HepG2 (cell line): ENCODE data around the gene RTN1. TPM values are rescaled to one million over a fixed set of nuclear protein-coding genes. Genes with fewer than 3 reads are reported as not detected.

ENCODE experiments used
- ATF7-NPFF ChIP-seq: sonication (generic); formaldehyde crosslinking; IDR thresholded peaks from 2 replicates; pipeline ENCODE4 v1.8.1; 2023; ENCODE audit warnings: mild to moderate bottlenecking, low read depth, missing genetic modification reagents, moderate library complexity
- CAMTA2 ChIP-seq: sonication (generic); formaldehyde crosslinking; IDR thresholded peaks from 2 replicates; pipeline ENCODE4 v1.4.0; 2020; ENCODE audit warnings: mild to moderate bottlenecking, missing genetic modification reagents, borderline replicate concordance
- ELF3 ChIP-seq: IDR thresholded peaks from 2 replicates; pipeline ENCODE4 v1.6.1; 2016; ENCODE audit warnings: missing genetic modification reagents, missing compliant biosample characterization
- MLX ChIP-seq: IDR thresholded peaks from 2 replicates; pipeline ENCODE4 v1.6.1; 2016
- ONECUT2 ChIP-seq: sonication (generic); formaldehyde crosslinking; IDR thresholded peaks from 2 replicates; pipeline ENCODE4 v1.4.0; 2020; ENCODE audit warnings: missing genetic modification reagents
- RCOR2 ChIP-seq: IDR thresholded peaks from 2 replicates; pipeline ENCODE4 v1.6.1; 2016; ENCODE audit warnings: missing biosample characterization, missing genetic modification reagents
- SNAI1 ChIP-seq: sonication (generic); formaldehyde crosslinking; IDR thresholded peaks from 2 replicates; pipeline ENCODE4 v1.5.0; 2020; ENCODE audit warnings: mild to moderate bottlenecking, missing genetic modification reagents, borderline replicate concordance
- TAF1 ChIP-seq: sonication (generic); formaldehyde crosslinking; IDR thresholded peaks from 2 replicates; pipeline ENCODE4 v1.4.0; 2020; ENCODE audit warnings: missing genetic modification reagents
- TOPORS ChIP-seq: sonication (generic); formaldehyde crosslinking; IDR thresholded peaks from 2 replicates; pipeline ENCODE4 v1.8.0; 2023; ENCODE audit warnings: mild to moderate bottlenecking, missing genetic modification reagents
- ZFP36 ChIP-seq: fragments of 150-350 bp; IDR thresholded peaks from 2 replicates; pipeline ENCODE4 v1.6.1; 2018; ENCODE audit warnings: borderline replicate concordance, low read length, low read depth; ENCODE audit not compliant: partially characterized antibody
- ZNF121 ChIP-seq: sonication (generic); formaldehyde crosslinking; IDR thresholded peaks from 2 replicates; pipeline ENCODE4 v1.5.0; 2020; ENCODE audit warnings: mild to moderate bottlenecking, missing genetic modification reagents
- ZNF224 ChIP-seq: sonication (generic); formaldehyde crosslinking; IDR thresholded peaks from 2 replicates; pipeline ENCODE4 v1.5.0; 2020; ENCODE audit warnings: mild to moderate bottlenecking, missing genetic modification reagents
- ZNF256 ChIP-seq: sonication (generic); formaldehyde crosslinking; conservative IDR thresholded peaks from 2 replicates; pipeline ENCODE4 v1.4.0; 2020; ENCODE audit warnings: missing genetic modification reagents
- ZNF296 ChIP-seq: sonication (generic); formaldehyde crosslinking; conservative IDR thresholded peaks from 2 replicates; pipeline ENCODE4 v1.5.0; 2020; ENCODE audit warnings: mild to moderate bottlenecking, missing genetic modification reagents
- ZNF562 ChIP-seq: sonication (generic); formaldehyde crosslinking; IDR thresholded peaks from 2 replicates; pipeline ENCODE4 v1.8.0; 2022; ENCODE audit warnings: missing genetic modification reagents, borderline replicate concordance
- ZNF75D ChIP-seq: sonication (generic); formaldehyde crosslinking; IDR thresholded peaks from 2 replicates; pipeline ENCODE4 v1.8.1; 2023; ENCODE audit warnings: missing genetic modification reagents, mild to moderate bottlenecking, borderline replicate concordance
- ZNF790 ChIP-seq: sonication (generic); formaldehyde crosslinking; IDR thresholded peaks from 2 replicates; pipeline ENCODE4 v1.8.0; 2022; ENCODE audit warnings: missing genetic modification reagents, mild to moderate bottlenecking, borderline replicate concordance
- ZNF83 ChIP-seq: sonication (generic); formaldehyde crosslinking; IDR thresholded peaks from 2 replicates; pipeline ENCODE4 v1.4.0; 2020; ENCODE audit warnings: missing genetic modification reagents, mild to moderate bottlenecking, borderline replicate concordance
- ZNF879 ChIP-seq: sonication (generic); formaldehyde crosslinking; IDR thresholded peaks from 2 replicates; pipeline ENCODE4 v1.8.1; 2023; ENCODE audit warnings: missing genetic modification reagents
- polyA plus RNA-seq, 8 experiments: library from polyadenylated mRNA; depleted of rRNA in 3 of 8; stranded (reverse) in 7 of 8; unstranded in 1 of 8; fragments of >200 nt; fragmentation: Illumina TruSeq in 4 of 8; extraction: Trizol in 4 of 8; gene quantifications; 2 replicates each; pipeline versions ENCODE4 v1.2.1 to v1.2.3, GENCODE V29; 2011 to 2016; ENCODE audit warnings: low read depth in 4 of 8, missing spikeins in 1 of 8, mixed read lengths in 1 of 8; ENCODE audit not compliant: insufficient read depth in 1 of 8
- total RNA-seq, 5 experiments: library from RNA; depleted of rRNA; stranded (reverse); fragments of >200 nt; fragmentation: Illumina TruSeq; extraction: Trizol; gene quantifications; 2 replicates each; pipeline ENCODE4 v1.2.3, GENCODE V29; 2016; ENCODE audit warnings: low read depth in 1 of 5
- TF ChIP-seq, protein P1 (sequence below): sonication (generic); formaldehyde crosslinking; IDR thresholded peaks from 2 replicates; pipeline ENCODE4 v1.4.0; 2020; ENCODE audit warnings: missing genetic modification reagents
- TF ChIP-seq, protein P2 (sequence below): sonication (generic); formaldehyde crosslinking; IDR thresholded peaks from 2 replicates; pipeline ENCODE4 v1.5.0; 2020; ENCODE audit warnings: mild to moderate bottlenecking, missing genetic modification reagents
- TF ChIP-seq, protein P3 (sequence below): sonication (generic); formaldehyde crosslinking; IDR thresholded peaks from 2 replicates; pipeline ENCODE4 v1.5.0; 2020; ENCODE audit warnings: mild to moderate bottlenecking, missing genetic modification reagents, moderate library complexity

The RTN1 gene
- total and polyA plus RNA-seq, 2 of the 13 experiments (the other 11 are each of a cell fraction or from before 2014, with no cell fraction given), result 0.04 to 0.18 TPM

DNA sequence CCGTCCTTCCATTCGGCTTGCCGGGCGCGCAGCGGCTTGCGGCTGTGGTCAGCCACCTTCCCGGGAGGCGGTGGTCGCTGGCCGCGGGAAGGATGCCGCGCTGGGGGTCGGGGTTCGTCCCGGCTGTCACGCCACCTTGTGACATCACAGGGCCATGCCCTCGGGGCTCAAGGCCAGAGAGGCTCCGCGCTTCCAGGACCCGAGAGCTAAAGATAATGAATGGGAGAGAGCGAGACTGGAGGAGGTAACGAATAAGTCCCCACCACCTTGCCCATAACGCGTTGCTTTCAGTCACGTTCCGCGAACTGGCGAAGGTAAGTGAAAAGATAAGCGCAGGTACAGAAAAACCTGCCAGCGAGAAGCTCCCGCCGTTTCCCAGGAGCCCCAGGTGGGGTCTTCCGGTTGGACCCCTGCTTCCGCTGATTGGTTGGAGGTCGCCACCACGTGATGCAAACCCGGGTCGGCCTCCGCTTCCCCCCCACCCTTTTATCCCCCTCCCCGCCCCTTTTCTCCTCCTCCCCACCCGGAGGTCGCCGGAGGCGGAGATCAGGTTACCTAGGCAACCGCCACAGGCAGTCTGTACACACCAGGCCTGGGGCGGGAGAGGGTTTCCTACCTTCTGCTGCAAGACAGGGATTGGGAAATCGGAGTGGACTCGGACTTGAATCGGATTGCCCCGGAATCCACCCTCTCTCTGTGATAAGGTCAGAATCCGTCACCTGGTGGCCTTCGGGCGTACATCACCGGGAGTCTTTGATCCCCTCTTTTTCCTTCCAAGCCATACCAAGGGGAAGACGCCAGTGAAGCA, 49.2 kb upstream of the RTN1 start, which contains the start of gene LRRC9 (continued):
- TF ChIP-seq, protein P1, sequence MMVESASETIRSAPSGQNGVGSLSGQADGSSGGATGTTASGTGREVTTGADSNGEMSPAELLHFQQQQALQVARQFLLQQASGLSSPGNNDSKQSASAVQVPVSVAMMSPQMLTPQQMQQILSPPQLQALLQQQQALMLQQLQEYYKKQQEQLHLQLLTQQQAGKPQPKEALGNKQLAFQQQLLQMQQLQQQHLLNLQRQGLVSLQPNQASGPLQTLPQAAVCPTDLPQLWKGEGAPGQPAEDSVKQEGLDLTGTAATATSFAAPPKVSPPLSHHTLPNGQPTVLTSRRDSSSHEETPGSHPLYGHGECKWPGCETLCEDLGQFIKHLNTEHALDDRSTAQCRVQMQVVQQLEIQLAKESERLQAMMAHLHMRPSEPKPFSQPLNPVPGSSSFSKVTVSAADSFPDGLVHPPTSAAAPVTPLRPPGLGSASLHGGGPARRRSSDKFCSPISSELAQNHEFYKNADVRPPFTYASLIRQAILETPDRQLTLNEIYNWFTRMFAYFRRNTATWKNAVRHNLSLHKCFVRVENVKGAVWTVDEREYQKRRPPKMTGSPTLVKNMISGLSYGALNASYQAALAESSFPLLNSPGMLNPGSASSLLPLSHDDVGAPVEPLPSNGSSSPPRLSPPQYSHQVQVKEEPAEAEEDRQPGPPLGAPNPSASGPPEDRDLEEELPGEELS (CRISPR knock-in tag), result no peak
- TF ChIP-seq TOPORS (CRISPR knock-in tag) (no peak), ONECUT2 (CRISPR knock-in tag) (no peak), ZNF296 (no peak), TAF1 (CRISPR knock-in tag) (peak; percentile 50; the same call in 1 of the 2 replicates), ZNF879 (CRISPR knock-in tag) (no peak), ZNF790 (CRISPR knock-in tag) (no peak), ZNF121 (no peak), RCOR2 (CRISPR knock-in tag) (peak; percentile 28; the same call in 1 of the 2 replicates), MLX (CRISPR knock-in tag) (no peak), ATF7-NPFF (CRISPR knock-in tag) (no peak; the same call in 1 of the 2 replicates), ZNF562 (CRISPR knock-in tag) (no peak), ZNF256 (CRISPR knock-in tag) (no peak), ELF3 (CRISPR knock-in tag) (no peak), CAMTA2 (CRISPR knock-in tag) (no peak), SNAI1 (CRISPR knock-in tag) (no peak), ZNF83 (no peak), ZNF224 (no peak), ZFP36 (no peak), ZNF75D (no peak)
- TF ChIP-seq, protein P2, sequence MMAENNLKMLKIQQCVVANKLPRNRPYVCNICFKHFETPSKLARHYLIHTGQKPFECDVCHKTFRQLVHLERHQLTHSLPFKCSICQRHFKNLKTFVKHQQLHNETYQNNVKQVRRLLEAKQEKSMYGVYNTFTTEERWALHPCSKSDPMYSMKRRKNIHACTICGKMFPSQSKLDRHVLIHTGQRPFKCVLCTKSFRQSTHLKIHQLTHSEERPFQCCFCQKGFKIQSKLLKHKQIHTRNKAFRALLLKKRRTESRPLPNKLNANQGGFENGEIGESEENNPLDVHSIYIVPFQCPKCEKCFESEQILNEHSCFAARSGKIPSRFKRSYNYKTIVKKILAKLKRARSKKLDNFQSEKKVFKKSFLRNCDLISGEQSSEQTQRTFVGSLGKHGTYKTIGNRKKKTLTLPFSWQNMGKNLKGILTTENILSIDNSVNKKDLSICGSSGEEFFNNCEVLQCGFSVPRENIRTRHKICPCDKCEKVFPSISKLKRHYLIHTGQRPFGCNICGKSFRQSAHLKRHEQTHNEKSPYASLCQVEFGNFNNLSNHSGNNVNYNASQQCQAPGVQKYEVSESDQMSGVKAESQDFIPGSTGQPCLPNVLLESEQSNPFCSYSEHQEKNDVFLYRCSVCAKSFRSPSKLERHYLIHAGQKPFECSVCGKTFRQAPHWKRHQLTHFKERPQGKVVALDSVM (CRISPR knock-in tag), result no peak
- TF ChIP-seq, protein P3, sequence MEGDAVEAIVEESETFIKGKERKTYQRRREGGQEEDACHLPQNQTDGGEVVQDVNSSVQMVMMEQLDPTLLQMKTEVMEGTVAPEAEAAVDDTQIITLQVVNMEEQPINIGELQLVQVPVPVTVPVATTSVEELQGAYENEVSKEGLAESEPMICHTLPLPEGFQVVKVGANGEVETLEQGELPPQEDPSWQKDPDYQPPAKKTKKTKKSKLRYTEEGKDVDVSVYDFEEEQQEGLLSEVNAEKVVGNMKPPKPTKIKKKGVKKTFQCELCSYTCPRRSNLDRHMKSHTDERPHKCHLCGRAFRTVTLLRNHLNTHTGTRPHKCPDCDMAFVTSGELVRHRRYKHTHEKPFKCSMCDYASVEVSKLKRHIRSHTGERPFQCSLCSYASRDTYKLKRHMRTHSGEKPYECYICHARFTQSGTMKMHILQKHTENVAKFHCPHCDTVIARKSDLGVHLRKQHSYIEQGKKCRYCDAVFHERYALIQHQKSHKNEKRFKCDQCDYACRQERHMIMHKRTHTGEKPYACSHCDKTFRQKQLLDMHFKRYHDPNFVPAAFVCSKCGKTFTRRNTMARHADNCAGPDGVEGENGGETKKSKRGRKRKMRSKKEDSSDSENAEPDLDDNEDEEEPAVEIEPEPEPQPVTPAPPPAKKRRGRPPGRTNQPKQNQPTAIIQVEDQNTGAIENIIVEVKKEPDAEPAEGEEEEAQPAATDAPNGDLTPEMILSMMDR (CRISPR knock-in tag), result peak; percentile 40; the same call in 1 of the 2 replicates
